GM12891 (cell line): ENCODE measurements around the gene GOLGA6L7.
"Not testable (repeated sequence)": the region's sequence is repeated elsewhere in the genome, so short reads cannot be mapped to it uniquely, and the experiment has no call there.

Source experiments
- PAX5 ChIP-seq: IDR thresholded peaks from 2 replicates; pipeline ENCODE4 v1.6.1; 2011; ENCODE audit warnings: low read length, moderate library complexity, mild to moderate bottlenecking; ENCODE audit not compliant: insufficient read depth, severe bottlenecking
- POLR2A ChIP-seq: IDR thresholded peaks from 2 replicates; pipeline ENCODE4 v1.6.1; 2011; ENCODE audit warnings: low read depth, low read length, control low read depth
- POLR2AphosphoS5 ChIP-seq: IDR thresholded peaks from 2 replicates; pipeline ENCODE4 v1.6.1; 2011; ENCODE audit warnings: low read depth, low read length, control low read depth
- TAF1 ChIP-seq: IDR thresholded peaks from 2 replicates; pipeline ENCODE4 v1.6.1; 2011; ENCODE audit warnings: low read depth, low read length, control low read depth

DNA sequence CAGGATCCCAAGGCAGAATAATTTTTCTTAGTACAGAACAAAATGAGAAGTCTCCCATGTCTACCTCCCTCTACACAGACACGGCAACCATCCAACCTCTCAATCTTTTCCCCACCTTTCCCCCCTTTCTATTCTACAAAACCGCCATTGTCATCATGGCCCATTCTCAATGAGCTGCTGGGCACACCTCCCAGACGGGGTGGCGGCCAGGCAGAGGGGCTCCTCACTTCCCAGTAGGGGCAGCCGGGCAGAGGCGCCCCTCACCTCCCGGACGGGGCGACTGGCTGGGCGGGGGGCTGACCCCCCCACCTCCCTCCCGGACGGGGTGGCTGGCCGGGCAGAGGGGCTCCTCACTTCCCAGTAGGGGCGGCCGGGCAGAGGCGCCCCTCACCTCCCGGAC, 827 bp upstream of the GOLGA6L7 start:
- TF ChIP-seq POLR2A, PAX5, POLR2AphosphoS5, TAF1: not testable (repeated sequence)
